ENCODE results near the gene POU2F1.

DNA sequence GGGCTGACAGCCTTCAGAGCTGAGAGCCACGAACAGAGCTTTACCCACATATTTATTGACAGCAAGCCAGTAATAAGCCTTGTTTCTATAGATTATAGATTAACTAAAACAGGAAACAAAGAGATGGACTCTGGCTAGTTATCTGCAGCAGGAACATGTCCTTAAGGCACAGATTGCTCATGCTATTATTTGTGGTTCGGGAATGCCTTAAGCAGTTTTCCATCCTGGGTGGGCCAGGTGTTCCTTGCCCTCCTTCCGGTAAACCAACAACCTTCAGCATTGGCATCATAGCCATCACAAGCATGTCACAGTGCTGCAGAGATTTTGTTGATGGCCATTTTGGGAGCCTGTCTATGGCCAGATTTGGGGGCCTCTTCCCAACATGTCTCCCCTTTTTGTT, 96.8 kb downstream of the POU2F1 start:
- TF ChIP-seq, protein P1, sequence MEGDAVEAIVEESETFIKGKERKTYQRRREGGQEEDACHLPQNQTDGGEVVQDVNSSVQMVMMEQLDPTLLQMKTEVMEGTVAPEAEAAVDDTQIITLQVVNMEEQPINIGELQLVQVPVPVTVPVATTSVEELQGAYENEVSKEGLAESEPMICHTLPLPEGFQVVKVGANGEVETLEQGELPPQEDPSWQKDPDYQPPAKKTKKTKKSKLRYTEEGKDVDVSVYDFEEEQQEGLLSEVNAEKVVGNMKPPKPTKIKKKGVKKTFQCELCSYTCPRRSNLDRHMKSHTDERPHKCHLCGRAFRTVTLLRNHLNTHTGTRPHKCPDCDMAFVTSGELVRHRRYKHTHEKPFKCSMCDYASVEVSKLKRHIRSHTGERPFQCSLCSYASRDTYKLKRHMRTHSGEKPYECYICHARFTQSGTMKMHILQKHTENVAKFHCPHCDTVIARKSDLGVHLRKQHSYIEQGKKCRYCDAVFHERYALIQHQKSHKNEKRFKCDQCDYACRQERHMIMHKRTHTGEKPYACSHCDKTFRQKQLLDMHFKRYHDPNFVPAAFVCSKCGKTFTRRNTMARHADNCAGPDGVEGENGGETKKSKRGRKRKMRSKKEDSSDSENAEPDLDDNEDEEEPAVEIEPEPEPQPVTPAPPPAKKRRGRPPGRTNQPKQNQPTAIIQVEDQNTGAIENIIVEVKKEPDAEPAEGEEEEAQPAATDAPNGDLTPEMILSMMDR (IDR thresholded peaks at IDR 0.05) = no peak
- TF ChIP-seq EZH2 (IDR thresholded peaks at IDR 0.05) (no peak), EZH2phosphoT487 (IDR thresholded peaks at IDR 0.05) (no peak)

Data from neural progenitor cell (in vitro differentiated cells).